ENCODE measurements around the gene PKD1.

DNA sequence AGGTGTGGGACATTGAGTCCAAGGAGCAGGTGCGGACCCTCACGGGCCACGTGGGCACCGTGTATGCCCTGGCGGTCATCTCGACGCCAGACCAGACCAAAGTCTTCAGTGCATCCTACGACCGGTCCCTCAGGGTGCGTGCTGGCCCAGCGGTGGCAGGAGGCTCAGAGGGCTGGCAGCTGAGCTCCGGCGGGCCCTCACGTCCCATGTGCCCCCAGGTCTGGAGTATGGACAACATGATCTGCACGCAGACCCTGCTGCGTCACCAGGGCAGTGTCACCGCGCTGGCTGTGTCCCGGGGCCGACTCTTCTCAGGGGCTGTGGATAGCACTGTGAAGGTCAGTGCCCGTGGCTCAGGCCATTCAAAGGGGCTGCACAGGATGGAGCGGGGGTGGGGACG is 40.3 kb upstream of the PKD1 start:
- TF ChIP-seq, protein P1, sequence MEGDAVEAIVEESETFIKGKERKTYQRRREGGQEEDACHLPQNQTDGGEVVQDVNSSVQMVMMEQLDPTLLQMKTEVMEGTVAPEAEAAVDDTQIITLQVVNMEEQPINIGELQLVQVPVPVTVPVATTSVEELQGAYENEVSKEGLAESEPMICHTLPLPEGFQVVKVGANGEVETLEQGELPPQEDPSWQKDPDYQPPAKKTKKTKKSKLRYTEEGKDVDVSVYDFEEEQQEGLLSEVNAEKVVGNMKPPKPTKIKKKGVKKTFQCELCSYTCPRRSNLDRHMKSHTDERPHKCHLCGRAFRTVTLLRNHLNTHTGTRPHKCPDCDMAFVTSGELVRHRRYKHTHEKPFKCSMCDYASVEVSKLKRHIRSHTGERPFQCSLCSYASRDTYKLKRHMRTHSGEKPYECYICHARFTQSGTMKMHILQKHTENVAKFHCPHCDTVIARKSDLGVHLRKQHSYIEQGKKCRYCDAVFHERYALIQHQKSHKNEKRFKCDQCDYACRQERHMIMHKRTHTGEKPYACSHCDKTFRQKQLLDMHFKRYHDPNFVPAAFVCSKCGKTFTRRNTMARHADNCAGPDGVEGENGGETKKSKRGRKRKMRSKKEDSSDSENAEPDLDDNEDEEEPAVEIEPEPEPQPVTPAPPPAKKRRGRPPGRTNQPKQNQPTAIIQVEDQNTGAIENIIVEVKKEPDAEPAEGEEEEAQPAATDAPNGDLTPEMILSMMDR (IDR thresholded peaks at IDR 0.05), result no peak
- TF ChIP-seq ZFX (IDR thresholded peaks at IDR 0.05; ENCODE audit: borderline replicate concordance), result no peak
